NB4 (cell line): ENCODE measurements around the gene GTF2F2.

ENCODE experiments used
- DNase-seq: peaks from one replicate; pipeline ENCODE4 v3.0.0; 2010; ENCODE audit warnings: low read depth
- H3K4me3 ChIP-seq: one replicate; pipeline ENCODE4 v1.5.1; 2011; ENCODE audit warnings: mild to moderate bottlenecking, low read depth, low read length, moderate library complexity
- CTCF ChIP-seq: IDR thresholded peaks from one replicate; pipeline ENCODE4 v1.5.1; 2012; ENCODE audit warnings: low read depth, low read length
- MAX ChIP-seq: IDR thresholded peaks from 2 replicates; pipeline ENCODE4 v1.6.1; 2011; ENCODE audit warnings: low read depth, low read length
- MYC ChIP-seq: IDR thresholded peaks from 2 replicates; pipeline ENCODE4 v1.6.1; 2011; ENCODE audit warnings: low read depth, low read length
- POLR2A ChIP-seq: IDR thresholded peaks from 2 replicates; pipeline ENCODE4 v1.6.1; 2011; ENCODE audit warnings: mild to moderate bottlenecking; ENCODE audit not compliant: insufficient read length; ENCODE audit errors: extremely low read depth

Gene GTF2F2

GRCh38 chr13:45267215-45267614 is 146.9 kb downstream of the GTF2F2 start:
- no peak overlapping the region for H3K4me3 ChIP-seq
- TF ChIP-seq MYC (no peak), CTCF (no peak), MAX (no peak), POLR2A (no peak)
- no peak for DNase-seq

- H3K4me3 ChIP-seq = no peak overlapping the region
- TF ChIP-seq MYC = no peak
- TF ChIP-seq POLR2A = no peak
- TF ChIP-seq MAX = no peak
- no peak for TF ChIP-seq CTCF
- DNase-seq = no peak
Measured at GRCh38 chr13:45269204-45269603, 148.9 kb downstream of the GTF2F2 start.

GRCh38 chr13:45276913-45277312 is 156.6 kb downstream of the GTF2F2 start:
- no peak overlapping the region for H3K4me3 ChIP-seq
- DNase-seq = peak; percentile 66
- TF ChIP-seq CTCF (no peak), MYC (no peak), POLR2A (no peak), MAX (no peak)

GRCh38 chr13:45278096-45278645 is 157.9 kb downstream of the GTF2F2 start:
- TF ChIP-seq CTCF (no peak), MAX (no peak), POLR2A (no peak), MYC (no peak)
- H3K4me3 ChIP-seq = no peak overlapping the region
- DNase-seq = no peak

GRCh38 chr13:45280011-45280410 is 159.7 kb downstream of the GTF2F2 start:
- TF ChIP-seq POLR2A (no peak), MAX (no peak), CTCF (no peak)
- no peak overlapping the region for H3K4me3 ChIP-seq
- DNase-seq = no peak
